ENCODE data around the gene DYRK1B.

GRCh38 chr19:39867133-39867532 lies 33.2 kb upstream of the DYRK1B start:
- TF ChIP-seq, protein P1, sequence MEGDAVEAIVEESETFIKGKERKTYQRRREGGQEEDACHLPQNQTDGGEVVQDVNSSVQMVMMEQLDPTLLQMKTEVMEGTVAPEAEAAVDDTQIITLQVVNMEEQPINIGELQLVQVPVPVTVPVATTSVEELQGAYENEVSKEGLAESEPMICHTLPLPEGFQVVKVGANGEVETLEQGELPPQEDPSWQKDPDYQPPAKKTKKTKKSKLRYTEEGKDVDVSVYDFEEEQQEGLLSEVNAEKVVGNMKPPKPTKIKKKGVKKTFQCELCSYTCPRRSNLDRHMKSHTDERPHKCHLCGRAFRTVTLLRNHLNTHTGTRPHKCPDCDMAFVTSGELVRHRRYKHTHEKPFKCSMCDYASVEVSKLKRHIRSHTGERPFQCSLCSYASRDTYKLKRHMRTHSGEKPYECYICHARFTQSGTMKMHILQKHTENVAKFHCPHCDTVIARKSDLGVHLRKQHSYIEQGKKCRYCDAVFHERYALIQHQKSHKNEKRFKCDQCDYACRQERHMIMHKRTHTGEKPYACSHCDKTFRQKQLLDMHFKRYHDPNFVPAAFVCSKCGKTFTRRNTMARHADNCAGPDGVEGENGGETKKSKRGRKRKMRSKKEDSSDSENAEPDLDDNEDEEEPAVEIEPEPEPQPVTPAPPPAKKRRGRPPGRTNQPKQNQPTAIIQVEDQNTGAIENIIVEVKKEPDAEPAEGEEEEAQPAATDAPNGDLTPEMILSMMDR (IDR thresholded peaks at IDR 0.05), result no peak
- no peak for TF ChIP-seq POLR2A (IDR thresholded peaks at IDR 0.05)

Data from heart left ventricle (tissue), 13 donors.